Endothelial cell of umbilical vein (primary cell): ENCODE measurements around the gene CELSR1. TPM values are rescaled to one million over a fixed set of nuclear protein-coding genes. Genes with fewer than 3 reads are reported as not detected.
"Not testable (repeated sequence)": the region's sequence is repeated elsewhere in the genome, so short reads cannot be mapped to it uniquely, and the experiment has no call there.

Experiments used
- BruUV-seq: library from RNA; stranded (reverse); fragments of 400-500 nt; replicated peaks from 2 replicates; lab custom pipeline; 2021; lab: Mats Ljungman, UMichigan
- CTCF ChIA-PET: fragments of 300-600, 350-600 bp; sonication (Branson Sonifier 250); formaldehyde crosslinking; loops from one replicate; lab custom pipeline; 2021; ENCODE audit warnings: antibody characterized with exemption, inconsistent platforms; lab: Charles Lee
- POLR2A ChIA-PET: fragments of 300-600, 350-600 bp; sonication (Branson Sonifier 250); formaldehyde crosslinking; loops from one replicate; lab custom pipeline; 2021; ENCODE audit warnings: antibody characterized with exemption, inconsistent platforms; lab: Charles Lee
- DNase-seq: peaks from one replicate; pipeline ENCODE4 v3.0.0-alpha.2; 2011; ENCODE audit warnings: low read depth, low spot score
- FAIRE-seq: peaks from 2 replicates; lab custom pipeline; 2011; peaks lifted over from hg19 to GRCh38; lab: Jason Lieb, UNC
- H2AFZ ChIP-seq: 2 replicates; pipeline ENCODE4 v1.6.0; 2012; ENCODE audit warnings: low read depth, low read length, control low read depth, inconsistent platforms
- H3K27ac ChIP-seq: 2 replicates; pipeline ENCODE4 v1.5.1; 2011; ENCODE audit warnings: low read depth, mild to moderate bottlenecking, control low read depth, low read length, moderate library complexity; ENCODE audit not compliant: insufficient read depth
- H3K27me3 ChIP-seq, 2 experiments: 2 replicates each; pipeline versions ENCODE4 v1.6.0 to v1.6.1; 2011; ENCODE audit warnings: low read length in 2 of 2, mixed read lengths in 1 of 2; ENCODE audit not compliant: control insufficient read depth in 2 of 2, insufficient read depth in 2 of 2
- H3K36me3 ChIP-seq, 2 experiments: 2 replicates in 1 of 2; 3 replicates in 1 of 2; pipeline ENCODE4 v1.5.1; 2011; ENCODE audit warnings: low read length in 2 of 2, mild to moderate bottlenecking in 1 of 2, moderate library complexity in 1 of 2; ENCODE audit not compliant: control insufficient read depth in 2 of 2, insufficient read depth in 2 of 2; ENCODE audit errors: extremely low read depth in 1 of 2
- H3K4me1 ChIP-seq: 3 replicates; pipeline ENCODE4 v1.5.1; 2011; ENCODE audit warnings: mild to moderate bottlenecking, low read length; ENCODE audit not compliant: control insufficient read depth, insufficient read depth; ENCODE audit errors: extremely low read depth
- H3K4me2 ChIP-seq: 2 replicates; pipeline ENCODE4 v1.6.1; 2011; ENCODE audit warnings: low read length, control low read depth, mixed read lengths; ENCODE audit not compliant: insufficient read depth
- H3K4me3 ChIP-seq, 3 experiments: fragments of 200-600 bp in 1 of 3; sonication (generic), shearing (Covaris generic) in 1 of 3; replicated peaks in 1 of 3; 2 replicates each; pipeline ENCODE4 v1.5.1; 2011 to 2016; ENCODE audit warnings: control low read depth in 3 of 3, low read length in 3 of 3, mild to moderate bottlenecking in 2 of 3, inconsistent platforms in 1 of 3, low read depth in 1 of 3, moderate library complexity in 1 of 3; ENCODE audit not compliant: insufficient read depth in 1 of 3
- H3K79me2 ChIP-seq: 2 replicates; pipeline ENCODE4 v1.6.0; 2012; ENCODE audit warnings: low read length, inconsistent platforms; ENCODE audit not compliant: control insufficient read depth, insufficient read depth
- H3K9ac ChIP-seq: replicated peaks from 2 replicates; pipeline ENCODE3; 2011; ENCODE audit warnings: low read length, control low read depth; ENCODE audit not compliant: insufficient read depth; ENCODE audit errors: extremely low read depth
- H3K9me1 ChIP-seq: replicated peaks from 3 replicates; pipeline ENCODE4 v1.6.0; 2011; ENCODE audit warnings: mild to moderate bottlenecking, low read length; ENCODE audit not compliant: control insufficient read depth, insufficient read depth; ENCODE audit errors: extremely low read depth
- H3K9me3 ChIP-seq: replicated peaks from 2 replicates; pipeline ENCODE4 v1.5.1; 2012; ENCODE audit warnings: low read length, inconsistent platforms; ENCODE audit not compliant: control insufficient read depth, insufficient read depth
- H4K20me1 ChIP-seq: replicated peaks from 2 replicates; pipeline ENCODE3; 2011; ENCODE audit warnings: mild to moderate bottlenecking, low read length; ENCODE audit not compliant: control insufficient read depth, insufficient read depth; ENCODE audit errors: extremely low read depth
- CTCF ChIP-seq, 2 donors: IDR thresholded peaks; 1 replicate in 1 of 2; 2 replicates in 1 of 2; pipeline ENCODE4 v1.5.1; 2011; ENCODE audit warnings: low read length in 2 of 2, mild to moderate bottlenecking in 2 of 2, moderate library complexity in 2 of 2, control low read depth in 1 of 2, inconsistent platforms in 1 of 2, low read depth in 1 of 2; ENCODE audit not compliant: insufficient read depth in 1 of 2; ENCODE audit errors: extremely low read depth in 1 of 2
- EZH2 ChIP-seq: IDR thresholded peaks from 2 replicates; pipeline ENCODE4 v1.6.1; 2012; ENCODE audit warnings: borderline replicate concordance, low read depth, mild to moderate bottlenecking, moderate library complexity, low read length, inconsistent platforms; ENCODE audit not compliant: severe bottlenecking
- FOS ChIP-seq: IDR thresholded peaks from 2 replicates; pipeline ENCODE4 v1.6.1; 2011; ENCODE audit warnings: mild to moderate bottlenecking, low read length, moderate library complexity, borderline replicate concordance; ENCODE audit not compliant: insufficient read depth
- GATA2 ChIP-seq: IDR thresholded peaks from 2 replicates; pipeline ENCODE4 v1.7.0; 2011; ENCODE audit warnings: low read depth, mild to moderate bottlenecking, moderate library complexity, mixed read lengths, low read length; ENCODE audit not compliant: insufficient read length, insufficient read depth
- JUN ChIP-seq: IDR thresholded peaks from 2 replicates; pipeline ENCODE4 v1.6.1; 2011; ENCODE audit warnings: borderline replicate concordance, low read depth; ENCODE audit not compliant: insufficient read length, insufficient read depth
- MAX ChIP-seq: IDR thresholded peaks from 2 replicates; pipeline ENCODE4 v1.6.1; 2011; ENCODE audit not compliant: insufficient read depth, insufficient read length
- MYC ChIP-seq: IDR thresholded peaks from one replicate; pipeline ENCODE4 v1.6.1; 2011; ENCODE audit warnings: mild to moderate bottlenecking, low read depth, low read length
- POLR2A ChIP-seq: IDR thresholded peaks from 2 replicates; pipeline ENCODE4 v1.6.1; 2012; ENCODE audit warnings: low read depth, mild to moderate bottlenecking, control low read depth, low read length
- POLR2AphosphoS5 ChIP-seq: IDR thresholded peaks from 2 replicates; pipeline ENCODE4 v1.6.1; 2012; ENCODE audit warnings: low read depth, mild to moderate bottlenecking, control low read depth, low read length, moderate library complexity; ENCODE audit not compliant: insufficient read depth
- dilution Hi-C: fragments of 300-500 bp; cut with MboI; formaldehyde crosslinking; loops from one replicate; pipeline ENCODE4 v1.15.0; 2019; ENCODE audit warnings: low sequenced_read_pairs; ENCODE audit not compliant: extremely low pct_ligation_motif_present
- intact Hi-C: fragments of 100-400 bp; cut with micrococcal nuclease; formaldehyde crosslinking; loops from one replicate; pipeline ENCODE4 v1.10.0; 2022
- polyA plus RNA-seq, 4 experiments: library from polyadenylated mRNA; depleted of rRNA in 3 of 4; stranded (reverse) in 3 of 4; unstranded in 1 of 4; fragments of >200 nt; gene quantifications; 2 replicates each; pipeline versions ENCODE4 v1.2.1 to v1.2.3, GENCODE V29; 2011 to 2012; ENCODE audit warnings: missing spikeins in 1 of 4
- total RNA-seq: library from RNA; stranded (reverse); gene quantifications from 2 replicates; pipeline ENCODE4 v1.2.3, GENCODE V29; 2021

The CELSR1 gene
- total and polyA plus RNA-seq, 2 donors (not counting 3 experiments of a cell fraction or from before 2014, with no cell fraction given): 3.7 to 5.4 TPM

DNA sequence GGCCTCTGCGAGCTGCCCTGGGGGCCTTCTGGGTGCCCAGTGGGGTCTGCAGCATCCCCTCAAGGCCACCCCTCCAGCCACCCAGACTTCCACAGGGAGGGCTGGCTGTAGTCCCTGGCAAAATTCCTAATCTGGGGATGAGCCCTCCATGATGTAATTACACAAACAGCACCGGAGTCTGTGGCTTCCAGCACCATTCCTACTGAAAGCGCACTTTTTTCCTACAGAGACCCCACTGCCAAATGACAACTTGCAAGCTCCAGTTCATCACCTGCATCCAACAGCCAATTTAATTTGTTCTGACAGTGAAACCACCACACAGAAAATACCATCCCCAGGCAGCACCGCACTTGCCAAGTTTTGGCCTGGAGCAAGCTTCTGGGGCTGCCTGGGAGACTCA is 131.5 kb downstream of the CELSR1 start:
- H3K9ac ChIP-seq: no peak overlapping the region
- no peak overlapping the region for H2AFZ ChIP-seq
- no peaks in the 10 kb centered on the region for H4K20me1 ChIP-seq
- dilution Hi-C loops: no loop called here
- no peak overlapping the region for H3K4me2 ChIP-seq
- H3K9me3 ChIP-seq: no peaks in the 10 kb centered on the region
- H3K36me3 ChIP-seq: no peaks in the 10 kb centered on the region
- no peaks in the 10 kb centered on the region for H3K4me1 ChIP-seq
- FAIRE-seq (no peak), DNase-seq (no peak)
- H3K9me1 ChIP-seq: no peaks in the 10 kb centered on the region
- POLR2A ChIA-PET: no interaction called here
- H3K27me3 ChIP-seq: no peaks in the 10 kb centered on the region
- BruUV-seq: no TSS peak
- intact Hi-C loops: no loop called here
- H3K79me2 ChIP-seq: no peaks in the 10 kb centered on the region
- no peak overlapping the region for H3K27ac ChIP-seq
- CTCF ChIA-PET: no interaction called here
- no peak overlapping the region for H3K4me3 ChIP-seq
- no peak for TF ChIP-seq MAX
- TF ChIP-seq EZH2: no peak
- no peak for TF ChIP-seq MYC
- no peak for TF ChIP-seq JUN
- TF ChIP-seq GATA2: no peak
- no peak for TF ChIP-seq FOS
- no peak for TF ChIP-seq CTCF (IDR thresholded peaks at IDR 0.05; ENCODE audit: extremely low read depth in 1 of 2, insufficient read depth in 1 of 2, low read depth in 1 of 2, low read length in 2 of 2)
- no peak for TF ChIP-seq POLR2A
- TF ChIP-seq POLR2AphosphoS5: no peak

GRCh38 chr22:46403880-46404279 is 133.5 kb downstream of the CELSR1 start:
- H3K36me3 ChIP-seq, H3K4me2 ChIP-seq, H4K20me1 ChIP-seq, H3K9me1 ChIP-seq, BruUV-seq, dilution Hi-C loops, H3K79me2 ChIP-seq, POLR2A ChIA-PET, H3K4me3 ChIP-seq, DNase-seq, intact Hi-C loops, H3K27me3 ChIP-seq, H3K9ac ChIP-seq, FAIRE-seq, H3K9me3 ChIP-seq, H3K27ac ChIP-seq, H2AFZ ChIP-seq, H3K4me1 ChIP-seq: not testable (repeated sequence)
- CTCF ChIA-PET: interaction anchor here (0.9 kb wide), 1 partner anchor 11 kb away, joined by 3 read pairs; no protein-coding TSS in a partner anchor
